ENCODE measurements around the gene TSPAN18. TPM values are rescaled to one million over a fixed set of nuclear protein-coding genes. Genes with fewer than 3 reads are reported as not detected.

Gene TSPAN18
- total and polyA plus RNA-seq, 3 donors from 2014 or later = 2.1 to 11.1 (median 5.0) TPM

DNA sequence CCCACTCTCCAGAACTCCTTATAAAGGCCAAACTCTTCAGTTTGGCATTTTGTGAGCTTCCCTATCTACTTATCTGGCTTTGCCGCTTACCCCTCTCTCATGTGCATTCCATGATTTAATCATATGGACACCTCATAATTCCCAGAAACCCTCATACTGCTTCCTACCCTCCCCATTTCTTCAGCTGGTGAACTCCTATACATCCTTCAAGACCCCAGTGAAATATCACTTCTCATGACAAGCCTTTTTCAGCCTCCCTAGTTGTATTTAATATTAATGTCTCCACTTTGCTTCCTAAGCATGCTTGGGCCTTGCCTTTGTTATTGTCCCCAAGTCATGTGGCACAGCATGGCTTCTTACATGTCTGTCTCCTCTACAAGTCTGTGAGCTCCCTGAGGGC is 13.7 kb upstream of the TSPAN18 start:
- WGBS, 2 donors = 96 to 100% methylated on average over 1 of the region's 1 CpG
- no peaks in the 10 kb centered on the region for H3K9me3 ChIP-seq
- DNase-seq = no peak
- no peak overlapping the region for H3K4me3 ChIP-seq
- no peak overlapping the region for H3K27ac ChIP-seq
- TF ChIP-seq, protein P1, sequence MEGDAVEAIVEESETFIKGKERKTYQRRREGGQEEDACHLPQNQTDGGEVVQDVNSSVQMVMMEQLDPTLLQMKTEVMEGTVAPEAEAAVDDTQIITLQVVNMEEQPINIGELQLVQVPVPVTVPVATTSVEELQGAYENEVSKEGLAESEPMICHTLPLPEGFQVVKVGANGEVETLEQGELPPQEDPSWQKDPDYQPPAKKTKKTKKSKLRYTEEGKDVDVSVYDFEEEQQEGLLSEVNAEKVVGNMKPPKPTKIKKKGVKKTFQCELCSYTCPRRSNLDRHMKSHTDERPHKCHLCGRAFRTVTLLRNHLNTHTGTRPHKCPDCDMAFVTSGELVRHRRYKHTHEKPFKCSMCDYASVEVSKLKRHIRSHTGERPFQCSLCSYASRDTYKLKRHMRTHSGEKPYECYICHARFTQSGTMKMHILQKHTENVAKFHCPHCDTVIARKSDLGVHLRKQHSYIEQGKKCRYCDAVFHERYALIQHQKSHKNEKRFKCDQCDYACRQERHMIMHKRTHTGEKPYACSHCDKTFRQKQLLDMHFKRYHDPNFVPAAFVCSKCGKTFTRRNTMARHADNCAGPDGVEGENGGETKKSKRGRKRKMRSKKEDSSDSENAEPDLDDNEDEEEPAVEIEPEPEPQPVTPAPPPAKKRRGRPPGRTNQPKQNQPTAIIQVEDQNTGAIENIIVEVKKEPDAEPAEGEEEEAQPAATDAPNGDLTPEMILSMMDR (IDR thresholded peaks at IDR 0.05) = no peak
- no peak for TF ChIP-seq POLR2A (IDR thresholded peaks at IDR 0.05)
- no peaks in the 10 kb centered on the region for H3K36me3 ChIP-seq (ENCODE audit: low read depth, missing control alignments)
- intact Hi-C loops (cut with DNase I; ENCODE audit: low total_unique reads) = no loop called here
- no peaks in the 10 kb centered on the region for H3K27me3 ChIP-seq
- no peaks in the 10 kb centered on the region for H3K4me1 ChIP-seq

DNA sequence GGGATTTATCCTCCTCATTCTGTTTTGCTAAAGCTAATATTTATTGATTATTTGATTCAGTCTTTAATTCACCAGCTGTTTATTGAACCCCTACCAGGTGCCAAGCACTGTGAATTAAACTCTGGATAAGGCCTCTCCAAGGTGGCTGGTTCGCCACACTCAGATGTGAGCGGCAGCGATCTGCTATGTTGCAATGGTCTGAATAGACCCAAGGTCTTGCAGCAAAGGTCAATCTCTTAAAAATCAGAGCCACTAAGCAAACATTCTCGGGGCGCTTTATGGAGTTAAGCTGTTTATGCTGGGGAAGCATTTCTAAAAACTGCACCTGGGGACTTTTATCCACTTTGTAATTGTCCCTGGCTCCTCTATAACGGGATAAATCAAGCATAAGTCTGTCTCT is 10.5 kb upstream of the TSPAN18 start:
- Histone ChIP-seq H3K4me3 (no peak overlapping the region), H3K9me3 (no peaks in the 10 kb centered on the region), H3K27ac (no peak overlapping the region), H3K4me1 (no peaks in the 10 kb centered on the region), H3K36me3 (ENCODE audit: low read depth, missing control alignments) (no peaks in the 10 kb centered on the region), H3K27me3 (no peaks in the 10 kb centered on the region)
- no peak for TF ChIP-seq POLR2A (IDR thresholded peaks at IDR 0.05)
- TF ChIP-seq, protein P1 (IDR thresholded peaks at IDR 0.05) = no peak
- 62 to 73% methylated on average over 6 of the region's 6 CpGs for WGBS, 2 donors
- DNase-seq = no peak
- intact Hi-C loops (cut with DNase I; ENCODE audit: low total_unique reads) = no loop called here

DNA sequence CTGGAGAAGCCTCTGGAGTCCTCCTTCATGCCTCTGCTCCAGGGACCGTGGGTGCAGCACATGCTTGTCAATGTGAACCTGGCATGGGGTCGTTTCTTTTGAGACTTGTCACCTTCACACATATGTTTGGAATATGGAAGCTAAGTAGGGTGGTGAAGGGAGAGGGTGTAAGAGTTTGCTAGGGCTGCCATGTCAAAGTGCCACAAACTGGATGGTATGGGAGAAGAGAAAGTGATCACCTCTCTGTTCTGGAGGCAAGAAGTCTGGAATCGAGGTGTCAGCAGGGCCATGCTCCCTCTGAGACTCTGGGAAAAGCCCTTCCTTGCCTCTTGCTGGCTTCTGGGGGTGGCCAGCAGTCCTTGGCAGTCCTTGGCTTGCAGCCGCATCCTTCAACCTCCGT is 8.7 kb upstream of the TSPAN18 start:
- H3K36me3 ChIP-seq (ENCODE audit: low read depth, missing control alignments) = no peaks in the 10 kb centered on the region
- TF ChIP-seq POLR2A (IDR thresholded peaks at IDR 0.05) = no peak
- TF ChIP-seq, protein P1 (IDR thresholded peaks at IDR 0.05) = no peak
- no peak for DNase-seq
- H3K4me3 ChIP-seq = no peak overlapping the region
- intact Hi-C loops (cut with DNase I; ENCODE audit: low total_unique reads) = no loop called here
- H3K4me1 ChIP-seq = no peaks in the 10 kb centered on the region
- no peak overlapping the region for H3K27ac ChIP-seq
- no peaks in the 10 kb centered on the region for H3K27me3 ChIP-seq
- WGBS, 2 donors = 91 to 92% methylated on average over 5 of the region's 5 CpGs
- no peaks in the 10 kb centered on the region for H3K9me3 ChIP-seq

DNA sequence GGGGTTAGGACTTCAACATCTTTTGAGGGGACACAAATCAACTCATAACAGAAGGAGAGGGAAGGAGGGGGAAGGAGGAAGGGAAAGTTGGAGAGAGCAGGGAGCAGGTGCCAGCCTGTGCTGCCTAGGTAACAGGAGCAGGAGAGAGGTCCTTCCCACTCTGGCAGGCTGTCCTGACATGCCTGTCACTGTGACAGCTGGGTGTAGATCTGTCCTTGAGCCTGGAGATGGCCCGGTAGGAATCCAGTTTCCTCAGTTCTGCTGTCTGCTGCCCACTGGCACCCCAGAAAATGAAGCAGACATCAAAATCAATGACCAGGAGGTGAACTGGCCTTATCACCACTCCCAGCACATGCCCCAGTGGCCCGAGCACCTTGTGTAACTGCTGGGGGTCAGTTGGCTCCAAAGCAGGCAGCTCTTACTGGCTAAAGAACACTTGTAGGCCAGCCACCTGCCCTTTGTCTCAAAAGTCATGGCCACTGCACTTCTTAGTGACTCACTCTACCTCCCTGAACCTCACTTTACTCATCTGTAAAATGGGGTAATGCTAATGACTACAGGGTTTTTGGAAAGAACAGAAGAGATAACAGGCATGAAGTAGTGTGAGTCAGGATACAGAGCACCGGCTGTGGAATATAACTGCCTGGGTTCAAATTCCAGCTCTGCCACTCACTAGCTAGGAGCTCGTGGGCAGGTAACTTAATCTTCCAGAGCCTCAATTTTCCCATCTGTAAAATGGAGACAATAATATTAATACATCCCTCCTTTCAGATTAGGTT is 8.0 kb upstream of the TSPAN18 start:
- no peak for TF ChIP-seq POLR2A (IDR thresholded peaks at IDR 0.05)
- TF ChIP-seq, protein P1 (IDR thresholded peaks at IDR 0.05) = no peak
- DNase-seq = no peak
- no peak overlapping the region for H3K27ac ChIP-seq
- no peaks in the 10 kb centered on the region for H3K27me3 ChIP-seq
- H3K9me3 ChIP-seq = no peaks in the 10 kb centered on the region
- H3K36me3 ChIP-seq (ENCODE audit: low read depth, missing control alignments) = no peaks in the 10 kb centered on the region
- intact Hi-C loops (cut with DNase I; ENCODE audit: low total_unique reads) = no loop called here
- no peaks in the 10 kb centered on the region for H3K4me1 ChIP-seq
- H3K4me3 ChIP-seq = no peak overlapping the region
- WGBS, 2 donors = 84 to 86% methylated on average over 4 of the region's 4 CpGs
